ENCODE measurements around the gene EYA3.

The EYA3 gene, protein sequence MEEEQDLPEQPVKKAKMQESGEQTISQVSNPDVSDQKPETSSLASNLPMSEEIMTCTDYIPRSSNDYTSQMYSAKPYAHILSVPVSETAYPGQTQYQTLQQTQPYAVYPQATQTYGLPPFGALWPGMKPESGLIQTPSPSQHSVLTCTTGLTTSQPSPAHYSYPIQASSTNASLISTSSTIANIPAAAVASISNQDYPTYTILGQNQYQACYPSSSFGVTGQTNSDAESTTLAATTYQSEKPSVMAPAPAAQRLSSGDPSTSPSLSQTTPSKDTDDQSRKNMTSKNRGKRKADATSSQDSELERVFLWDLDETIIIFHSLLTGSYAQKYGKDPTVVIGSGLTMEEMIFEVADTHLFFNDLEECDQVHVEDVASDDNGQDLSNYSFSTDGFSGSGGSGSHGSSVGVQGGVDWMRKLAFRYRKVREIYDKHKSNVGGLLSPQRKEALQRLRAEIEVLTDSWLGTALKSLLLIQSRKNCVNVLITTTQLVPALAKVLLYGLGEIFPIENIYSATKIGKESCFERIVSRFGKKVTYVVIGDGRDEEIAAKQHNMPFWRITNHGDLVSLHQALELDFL

GRCh38 chr1:28088168-28088961 is at the start of gene EYA3:
Gene EYA3 (minus strand): TSS chr1:28088610. CDS start chr1:28058026, 30,584 bp downstream.
- H3K27ac Mint-ChIP-seq: peak within 1 kb of the TSS; percentile 93
- H3K27me3 Mint-ChIP-seq (ENCODE audit: low read depth): peaks cover 9% of the 10 kb centered on the region
- peaks cover 2% of the 10 kb centered on the region for H3K36me3 Mint-ChIP-seq (ENCODE audit: low read depth)
- H3K4me3 Mint-ChIP-seq: peak within 1 kb of the TSS; percentile 96
- no peaks in the 10 kb centered on the region for H3K9me3 Mint-ChIP-seq
- H3K4me1 Mint-ChIP-seq (ENCODE audit: low read depth): peaks cover 26% of the 10 kb centered on the region

DNA sequence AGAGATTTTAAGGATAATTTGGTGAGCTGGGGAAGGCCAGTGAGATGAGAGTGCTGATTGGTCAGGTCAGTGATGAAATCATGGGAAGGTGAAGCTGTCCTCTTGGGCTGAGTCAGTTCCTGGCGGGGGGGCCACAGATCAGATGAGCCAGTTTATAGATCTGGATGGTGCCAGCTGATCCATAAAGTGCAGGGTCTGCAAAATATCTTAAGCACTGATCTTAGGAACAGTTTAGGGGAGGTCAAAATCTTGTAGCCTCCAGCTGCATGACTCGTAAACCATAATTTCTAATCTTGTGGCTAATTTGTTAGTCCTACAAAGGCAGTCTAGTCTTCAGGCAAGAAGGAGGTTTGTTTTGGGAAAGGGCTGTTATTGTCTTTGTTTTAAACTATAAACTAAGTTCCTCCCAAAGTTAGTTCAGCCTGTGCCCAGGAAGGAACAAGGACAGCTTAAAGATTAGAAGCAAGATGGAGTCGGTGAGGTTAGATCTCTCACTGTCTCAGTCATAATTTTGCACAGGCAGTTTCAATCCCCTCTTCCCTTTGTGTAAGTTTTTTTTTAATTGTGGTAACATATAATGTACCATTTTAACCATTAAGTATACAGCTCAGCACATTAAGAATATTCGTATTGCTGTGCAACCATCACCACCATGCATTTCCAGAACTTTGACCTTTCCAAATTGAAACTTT is 48.7 kb upstream of the EYA3 start:
- H3K9me3 Mint-ChIP-seq: peaks cover 14% of the 10 kb centered on the region
- H3K27ac Mint-ChIP-seq: no peak overlapping the region
- H3K27me3 Mint-ChIP-seq (ENCODE audit: low read depth): peaks cover 74% of the 10 kb centered on the region
- no peaks in the 10 kb centered on the region for H3K36me3 Mint-ChIP-seq (ENCODE audit: low read depth)
- H3K4me1 Mint-ChIP-seq (ENCODE audit: low read depth): peaks cover 2% of the 10 kb centered on the region
- H3K4me3 Mint-ChIP-seq: no peak overlapping the region

DNA sequence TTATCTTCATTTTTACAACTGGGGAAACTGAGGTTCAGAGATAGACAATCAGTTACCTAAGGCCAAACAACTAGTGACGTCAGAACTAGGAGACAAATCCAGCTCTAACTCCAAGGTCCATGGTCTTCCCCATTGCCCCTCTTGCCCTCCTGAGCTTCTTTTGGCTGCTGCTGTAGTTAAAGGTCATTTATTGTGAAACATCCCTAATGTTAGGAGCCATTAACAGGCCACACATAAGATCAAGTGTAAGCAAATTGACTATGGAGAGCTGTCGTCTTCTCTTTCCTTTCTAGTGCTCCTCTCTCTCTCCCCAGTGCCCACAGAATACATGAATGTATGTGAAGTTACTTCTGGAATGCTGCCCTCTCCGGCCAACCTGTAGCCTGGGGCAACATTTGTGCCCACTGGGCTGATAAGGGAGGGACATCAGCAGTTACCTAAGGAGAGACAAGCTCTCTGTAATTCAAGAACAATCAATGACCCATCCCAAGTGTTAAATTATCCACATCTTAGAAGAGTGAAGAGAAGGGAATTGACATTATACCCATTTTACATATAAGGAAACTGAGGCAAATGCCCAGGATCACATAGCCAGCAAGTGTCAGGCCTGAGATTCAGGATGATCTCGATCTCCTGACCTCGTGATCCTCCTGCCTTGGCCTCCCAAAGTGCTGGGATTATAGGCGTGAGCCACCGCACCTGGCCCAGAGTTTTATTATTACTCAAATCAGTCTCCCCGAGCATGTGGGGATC is 47.9 kb upstream of the EYA3 start:
- Mint-ChIP-seq H3K36me3 (ENCODE audit: low read depth) (no peaks in the 10 kb centered on the region), H3K9me3 (peaks cover 14% of the 10 kb centered on the region), H3K4me3 (no peak overlapping the region), H3K27ac (no peak overlapping the region), H3K4me1 (ENCODE audit: low read depth) (peaks cover 2% of the 10 kb centered on the region), H3K27me3 (ENCODE audit: low read depth) (peaks cover 78% of the 10 kb centered on the region)

- Mint-ChIP-seq H3K27me3 (ENCODE audit: low read depth) (peaks cover 78% of the 10 kb centered on the region), H3K36me3 (ENCODE audit: low read depth) (no peaks in the 10 kb centered on the region), H3K4me1 (ENCODE audit: low read depth) (peaks cover 2% of the 10 kb centered on the region), H3K9me3 (peaks cover 14% of the 10 kb centered on the region), H3K4me3 (no peak overlapping the region), H3K27ac (no peak overlapping the region)
These were observed 47.2 kb upstream of the EYA3 start for GRCh38 chr1:28135371-28136168.

- Mint-ChIP-seq H3K36me3 (ENCODE audit: low read depth) (no peaks in the 10 kb centered on the region), H3K4me3 (no peak overlapping the region), H3K9me3 (peaks cover 14% of the 10 kb centered on the region), H3K27me3 (ENCODE audit: low read depth) (peaks cover 79% of the 10 kb centered on the region), H3K27ac (no peak overlapping the region), H3K4me1 (ENCODE audit: low read depth) (peaks cover 2% of the 10 kb centered on the region)
These were observed 46.3 kb upstream of the EYA3 start for GRCh38 chr1:28134651-28135207.

- Mint-ChIP-seq H3K9me3 (peaks cover 14% of the 10 kb centered on the region), H3K36me3 (ENCODE audit: low read depth) (no peaks in the 10 kb centered on the region), H3K4me1 (ENCODE audit: low read depth) (peaks cover 3% of the 10 kb centered on the region), H3K27ac (no peak overlapping the region), H3K27me3 (ENCODE audit: low read depth) (peaks cover 74% of the 10 kb centered on the region), H3K4me3 (no peak overlapping the region)
These were observed 44.1 kb upstream of the EYA3 start for GRCh38 chr1:28132171-28133167.

- Mint-ChIP-seq H3K27ac (no peak overlapping the region), H3K27me3 (ENCODE audit: low read depth) (peaks cover 74% of the 10 kb centered on the region)
These were observed 42.5 kb upstream of the EYA3 start for GRCh38 chr1:28130901-28131300.

GRCh38 chr1:28129150-28129549 is 40.7 kb upstream of the EYA3 start:
- H3K4me3 Mint-ChIP-seq: no peak overlapping the region

More at GRCh38 chr1:28130901-28131300, 42.5 kb upstream of the EYA3 start:
- Mint-ChIP-seq H3K4me3 (no peak overlapping the region), H3K9me3 (peaks cover 14% of the 10 kb centered on the region), H3K4me1 (ENCODE audit: low read depth) (peaks cover 8% of the 10 kb centered on the region), H3K36me3 (ENCODE audit: low read depth) (no peaks in the 10 kb centered on the region)

DNA sequence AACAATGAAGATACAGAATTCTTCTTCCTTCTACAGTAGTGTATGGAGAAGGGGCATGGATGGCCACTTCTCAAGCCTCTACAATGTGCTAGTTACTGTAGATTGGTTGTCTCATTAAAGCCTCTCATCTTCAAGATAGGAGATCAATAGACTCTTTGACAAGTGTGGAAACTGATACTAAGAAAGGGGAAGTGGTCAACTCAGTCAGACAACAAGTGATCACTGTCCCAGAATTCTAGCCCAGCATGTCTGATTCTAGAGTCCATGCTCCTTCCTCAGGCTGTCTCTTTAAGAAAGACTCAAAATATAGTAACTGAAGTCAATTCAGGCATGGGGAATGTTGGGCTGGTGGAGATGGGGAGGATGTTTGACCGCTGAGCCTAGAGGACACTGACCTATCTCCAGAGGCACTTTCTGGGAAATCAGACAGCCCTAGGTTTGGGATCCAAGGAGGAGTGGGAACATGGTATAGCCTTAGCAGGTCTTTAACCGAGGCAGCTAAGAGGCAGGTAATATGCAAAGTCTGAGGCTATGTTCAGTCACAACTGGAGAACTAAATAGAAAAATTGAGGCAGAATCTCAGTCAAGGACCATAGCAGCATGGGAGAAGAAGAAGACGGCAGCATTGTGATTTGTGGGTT is 39.3 kb upstream of the EYA3 start:
- H3K9me3 Mint-ChIP-seq: no peaks in the 10 kb centered on the region
- H3K27me3 Mint-ChIP-seq (ENCODE audit: low read depth): peaks cover 61% of the 10 kb centered on the region
- H3K27ac Mint-ChIP-seq: no peak overlapping the region
- H3K36me3 Mint-ChIP-seq (ENCODE audit: low read depth): no peaks in the 10 kb centered on the region
- H3K4me1 Mint-ChIP-seq (ENCODE audit: low read depth): peaks cover 14% of the 10 kb centered on the region
- no peak overlapping the region for H3K4me3 Mint-ChIP-seq

More at GRCh38 chr1:28129150-28129549, 40.7 kb upstream of the EYA3 start:
- no peak overlapping the region for H3K27ac Mint-ChIP-seq
- peaks cover 69% of the 10 kb centered on the region for H3K27me3 Mint-ChIP-seq (ENCODE audit: low read depth)
- H3K4me1 Mint-ChIP-seq (ENCODE audit: low read depth): peaks cover 8% of the 10 kb centered on the region
- H3K9me3 Mint-ChIP-seq: peaks cover 9% of the 10 kb centered on the region
- no peaks in the 10 kb centered on the region for H3K36me3 Mint-ChIP-seq (ENCODE audit: low read depth)

DNA sequence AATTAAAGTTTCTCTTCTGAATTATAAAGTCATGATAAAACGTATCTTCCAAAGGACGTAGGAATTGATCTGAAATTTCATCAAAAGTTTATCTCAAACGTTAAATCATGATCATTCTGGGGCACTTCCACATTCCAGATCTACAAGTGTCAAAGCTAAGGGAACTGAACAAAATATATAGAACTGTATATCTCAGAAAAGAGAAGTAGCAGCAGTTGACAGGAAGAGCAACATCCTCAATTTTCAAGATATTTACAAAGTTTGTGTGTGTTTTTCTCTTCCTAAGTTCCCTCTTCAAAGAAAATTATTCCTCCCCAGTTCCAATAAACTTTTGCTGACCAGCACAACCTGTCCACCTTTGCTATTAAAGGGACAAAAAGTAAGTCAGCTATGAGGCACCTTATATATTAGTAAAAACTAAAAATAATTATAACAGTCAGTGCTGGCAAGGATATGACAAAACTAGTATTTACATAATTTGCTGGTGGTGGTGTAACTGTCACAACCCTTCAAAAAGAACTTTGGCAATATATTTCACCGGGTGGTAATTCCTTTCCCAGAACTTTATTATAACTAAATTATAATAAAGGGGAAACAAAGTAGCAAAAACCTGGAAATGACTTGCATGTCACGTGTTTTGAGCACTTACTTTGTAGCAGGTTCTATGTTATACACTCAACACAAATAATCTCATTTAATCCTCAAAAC is 38.5 kb upstream of the EYA3 start:
- H3K4me1 Mint-ChIP-seq (ENCODE audit: low read depth): peaks cover 14% of the 10 kb centered on the region
- H3K27me3 Mint-ChIP-seq (ENCODE audit: low read depth): peaks cover 59% of the 10 kb centered on the region
- no peaks in the 10 kb centered on the region for H3K36me3 Mint-ChIP-seq (ENCODE audit: low read depth)
- no peak overlapping the region for H3K4me3 Mint-ChIP-seq
- H3K27ac Mint-ChIP-seq: no peak overlapping the region
- H3K9me3 Mint-ChIP-seq: no peaks in the 10 kb centered on the region

DNA sequence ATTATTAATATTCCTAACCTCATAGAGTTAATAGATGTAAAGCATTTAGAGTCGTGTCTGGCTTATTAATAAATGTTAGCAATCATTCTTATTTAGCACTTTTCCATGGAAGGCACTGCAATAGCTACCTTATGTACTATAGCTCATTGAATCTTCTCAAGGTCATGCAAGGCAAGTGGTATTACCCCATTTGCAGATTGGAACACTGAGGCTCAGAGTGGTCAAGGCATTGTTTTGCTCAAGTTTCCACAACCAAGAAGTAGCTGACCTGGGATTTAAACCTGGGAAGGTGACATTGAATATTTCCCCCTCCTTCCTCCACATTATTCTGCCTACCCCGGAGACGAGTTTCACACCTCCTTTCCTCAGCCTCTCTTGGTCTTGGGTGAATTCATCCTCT is 37.8 kb upstream of the EYA3 start:
- Mint-ChIP-seq H3K9me3 (no peaks in the 10 kb centered on the region), H3K4me1 (ENCODE audit: low read depth) (peaks cover 14% of the 10 kb centered on the region), H3K36me3 (ENCODE audit: low read depth) (no peaks in the 10 kb centered on the region), H3K4me3 (no peak overlapping the region), H3K27ac (no peak overlapping the region), H3K27me3 (ENCODE audit: low read depth) (peaks cover 55% of the 10 kb centered on the region)

Data from T-helper 1 cell treated with Interleukin-12 subunit alpha and Interleukin-12 subunit beta and Interleukin-4 antibody, amounts not matched to agents 30 μg/mL and 1 μg/mL, for 36 hours (primary cell).